PC-3 (cell line): ENCODE results near the gene APOA4. TPM values are rescaled to one million over a fixed set of nuclear protein-coding genes. Genes with fewer than 3 reads are reported as not detected.

Source experiments
- ATAC-seq: fragments of 200-7000 bp; cut with Tn5 transposase; 2 replicates; pipeline ENCODE4 v1.9.1; 2020; ENCODE audit warnings: mild to moderate bottlenecking, moderate library complexity
- BruUV-seq: library from RNA; stranded (reverse); fragments of 400-500 nt; replicated peaks from 2 replicates; lab custom pipeline; 2021; lab: Mats Ljungman, UMichigan
- CTCF ChIA-PET: fragments of 300-600 bp; sonication (Branson Sonifier 250); formaldehyde crosslinking; loops from one replicate; lab custom pipeline; 2022; ENCODE audit warnings: antibody characterized with exemption; lab: Charles Lee
- POLR2A ChIA-PET: fragments of 300-600 bp; sonication (Branson Sonifier 250); formaldehyde crosslinking; loops from one replicate; lab custom pipeline; 2022; ENCODE audit warnings: antibody characterized with exemption; ENCODE audit not compliant: unreplicated experiment; lab: Charles Lee
- DNase-seq: peaks from one replicate; pipeline ENCODE4 v3.0.0-alpha.2; 2015
- H2AFZ ChIP-seq: fragments of 300-600 bp; sonication (generic); 2 replicates; pipeline ENCODE4 v1.6.0; 2016; ENCODE audit warnings: antibody characterized with exemption, low read length
- H3F3A ChIP-seq: fragments of 300-600 bp; sonication (generic); one replicate; pipeline ENCODE4 v1.6.0; 2017; ENCODE audit warnings: antibody characterized with exemption, low read length, control low read depth, mild to moderate bottlenecking; ENCODE audit not compliant: unreplicated experiment
- H3K27ac ChIP-seq: fragments of 300-600 bp; sonication (generic); 2 replicates; pipeline ENCODE4 v1.5.1; 2016; ENCODE audit warnings: mild to moderate bottlenecking, low read length
- H3K27me3 ChIP-seq: fragments of 300-600 bp; sonication (generic); 2 replicates; pipeline ENCODE4 v1.6.1; 2016; ENCODE audit warnings: low read length, mixed read lengths
- H3K36me3 ChIP-seq: fragments of 300-600 bp; sonication (generic); 2 replicates; pipeline ENCODE4 v1.6.1; 2016; ENCODE audit warnings: low read depth, mixed run types, low read length, mixed read lengths
- H3K4me1 ChIP-seq: fragments of 300-600 bp; sonication (generic); 2 replicates; pipeline ENCODE4 v1.5.1; 2016; ENCODE audit warnings: low read length; ENCODE audit not compliant: insufficient read depth
- H3K4me2 ChIP-seq: fragments of 300-600 bp; sonication (generic); 2 replicates; pipeline ENCODE4 v1.6.0; 2016; ENCODE audit warnings: low read length
- H3K4me3 ChIP-seq: fragments of 300-600 bp; sonication (generic); 2 replicates; pipeline ENCODE4 v1.5.1; 2016; ENCODE audit warnings: mild to moderate bottlenecking, low read length, mixed read lengths
- H3K79me2 ChIP-seq: fragments of 300-600 bp; sonication (generic); 2 replicates; pipeline ENCODE4 v1.6.1; 2017; ENCODE audit warnings: low read length, mixed read lengths
- H3K9ac ChIP-seq: fragments of 300-600 bp; sonication (generic); 2 replicates; pipeline ENCODE4 v1.6.0; 2016; ENCODE audit warnings: mild to moderate bottlenecking, low read length
- H3K9me2 ChIP-seq: fragments of 300-600 bp; sonication (generic); replicated peaks from 2 replicates; pipeline ENCODE4 v1.6.1; 2016; ENCODE audit warnings: mixed run types, low read length, mixed read lengths
- H3K9me3 ChIP-seq: fragments of 300-600 bp; sonication (generic); 2 replicates; pipeline ENCODE4 v1.6.1; 2016; ENCODE audit warnings: low read length, mixed read lengths
- H4K20me1 ChIP-seq: fragments of 300-600 bp; sonication (generic); 2 replicates; pipeline ENCODE4 v1.6.1; 2016; ENCODE audit warnings: low read length, mixed read lengths
- CTCF ChIP-seq: fragments of 300-600 bp; sonication (generic); conservative IDR thresholded peaks from 2 replicates; pipeline ENCODE4 v1.5.1; 2017; ENCODE audit warnings: antibody characterized with exemption, low read depth, mild to moderate bottlenecking, low read length
- EZH2 ChIP-seq: fragments of 300-600 bp; sonication (generic); IDR thresholded peaks from one replicate; pipeline ENCODE4 v1.6.1; 2017; ENCODE audit warnings: antibody characterized with exemption, mild to moderate bottlenecking, low read length; ENCODE audit not compliant: unreplicated experiment
- EZH2phosphoT487 ChIP-seq: fragments of 300-600 bp; sonication (generic); IDR thresholded peaks from 2 replicates; pipeline ENCODE4 v1.6.1; 2018; ENCODE audit warnings: mild to moderate bottlenecking, antibody characterized with exemption, low read length, borderline replicate concordance
- intact Hi-C: fragments of 100-400 bp; cut with micrococcal nuclease; formaldehyde crosslinking; loops from 2 replicates; pipeline ENCODE4 v1.9.0; 2023
- total RNA-seq: library from RNA; depleted of rRNA; stranded (reverse); fragments of >200 nt; gene quantifications from 2 replicates; pipeline ENCODE4 v1.2.3, GENCODE V29; 2014; rRNA removed

Gene APOA4
- total RNA-seq, 1 experiment from 2014 or later, result not detected

- Histone ChIP-seq H2AFZ (peak overlapping the region; percentile 98), H3K27me3 (no peaks in the 10 kb centered on the region), H3K79me2 (peaks cover 22% of the 10 kb centered on the region), H3K9ac (peak overlapping the region; percentile 97), H3K4me1 (peaks cover 23% of the 10 kb centered on the region), H3K9me2 (no peaks in the 10 kb centered on the region), H3K36me3 (peaks cover 21% of the 10 kb centered on the region), H3K9me3 (no peaks in the 10 kb centered on the region), H3F3A (peaks cover 6% of the 10 kb centered on the region), H3K4me3 (peak overlapping the region; percentile 98), H3K27ac (peak overlapping the region; percentile 75), H3K4me2 (peak overlapping the region; percentile 94), H4K20me1 (no peaks in the 10 kb centered on the region)
- POLR2A ChIA-PET, result no interaction called here
- TF ChIP-seq EZH2phosphoT487, result no peak
- TF ChIP-seq CTCF, result no peak
- TF ChIP-seq EZH2, result no peak
- no peak for DNase-seq
- CTCF ChIA-PET, result no interaction called here
- intact Hi-C loops, result loop anchor here (5.0 kb wide), 3 partner anchors 65 to 335 kb away; partner anchors contain the start of gene APOA1
- no peak for ATAC-seq
- TSS peak; percentile 63 for BruUV-seq
Measured at GRCh38 chr11:116771935-116772334, 51.2 kb downstream of the APOA4 start.

Other genes with a start within 250 kb of the APOA4 start
- gene BUD13, start 50.3 kb downstream of the APOA4 start, total RNA-seq, result 28.9 and 38.0 TPM in 2 replicates
- gene ZPR1, start 35.3 kb downstream of the APOA4 start, total RNA-seq, result 86.5 and 89.5 TPM in 2 replicates
- gene APOA5, start 31.4 kb downstream of the APOA4 start, total RNA-seq, result not detected in 2 replicates
- gene APOC3, start 6.6 kb upstream of the APOA4 start, total RNA-seq, result not detected in 2 replicates
- 0.33 TPM in 1 of 2 replicates, not detected in the other for gene APOA1, start 14.3 kb upstream of the APOA4 start, total RNA-seq